MCF 10A (cell line): ENCODE results near the gene ARHGAP15. TPM values are rescaled to one million over a fixed set of nuclear protein-coding genes. Genes with fewer than 3 reads are reported as not detected.

Source experiments
- BruUV-seq: library from RNA; stranded (reverse); fragments of 400-500 nt; replicated peaks from 2 replicates; lab custom pipeline; 2021; lab: Mats Ljungman, UMichigan
- CTCF ChIA-PET: fragments of 300-600 bp; sonication (Branson Sonifier 250); formaldehyde crosslinking; extraction: SDS; loops from one replicate; lab custom pipeline; 2021; ENCODE audit warnings: antibody characterized with exemption, inconsistent platforms; lab: Yijun Ruan, JAX
- POLR2A ChIA-PET: fragments of 300-600, 350-650 bp; sonication (Branson Sonifier 250); formaldehyde crosslinking; extraction: SDS; loops from one replicate; lab custom pipeline; 2020; ENCODE audit warnings: antibody characterized with exemption, inconsistent platforms; lab: Yijun Ruan, JAX
- DNase-seq: peaks from one replicate; pipeline ENCODE4 v3.0.0-alpha.2; 2018; ENCODE audit not compliant: unreplicated experiment
- H3K27ac Mint-ChIP-seq: one replicate; pipeline ENCODE4 v1.8.0; 2022; ENCODE audit warnings: mild to moderate bottlenecking, low read depth, mixed read lengths; ENCODE audit not compliant: unreplicated experiment
- H3K27me3 Mint-ChIP-seq: one replicate; pipeline ENCODE4 v1.8.0; 2022; ENCODE audit warnings: mixed read lengths; ENCODE audit not compliant: insufficient read depth, unreplicated experiment
- H3K36me3 Mint-ChIP-seq: one replicate; pipeline ENCODE4 v1.8.0; 2022; ENCODE audit warnings: mild to moderate bottlenecking, moderate library complexity, mixed read lengths; ENCODE audit not compliant: insufficient read depth, unreplicated experiment
- H3K4me1 Mint-ChIP-seq: one replicate; pipeline ENCODE4 v1.8.0; 2022; ENCODE audit warnings: mixed read lengths; ENCODE audit not compliant: insufficient read depth, unreplicated experiment
- H3K4me3 Mint-ChIP-seq: one replicate; pipeline ENCODE4 v1.8.0; 2022; ENCODE audit warnings: mild to moderate bottlenecking, moderate library complexity, mixed read lengths; ENCODE audit not compliant: unreplicated experiment
- H3K9me3 Mint-ChIP-seq: one replicate; pipeline ENCODE4 v1.8.0; 2022; ENCODE audit warnings: mixed read lengths; ENCODE audit not compliant: unreplicated experiment
- intact Hi-C: fragments of 100-400 bp; cut with micrococcal nuclease; formaldehyde crosslinking; loops from 2 replicates; pipeline ENCODE4 v1.14.1; 2022
- total RNA-seq: library from RNA; stranded (reverse); gene quantifications from 2 replicates; pipeline ENCODE4 v1.2.3, GENCODE V29; 2022
- TF ChIP-seq, protein P1 (sequence below): fragments of 200-600 bp; IDR thresholded peaks from one replicate; pipeline ENCODE4 v1.8.0; 2022; ENCODE audit warnings: antibody characterized with exemption, mild to moderate bottlenecking; ENCODE audit not compliant: unreplicated experiment

ARHGAP15 gene
- total RNA-seq, 1 experiment from 2014 or later: not detected

- TF ChIP-seq, protein P1, sequence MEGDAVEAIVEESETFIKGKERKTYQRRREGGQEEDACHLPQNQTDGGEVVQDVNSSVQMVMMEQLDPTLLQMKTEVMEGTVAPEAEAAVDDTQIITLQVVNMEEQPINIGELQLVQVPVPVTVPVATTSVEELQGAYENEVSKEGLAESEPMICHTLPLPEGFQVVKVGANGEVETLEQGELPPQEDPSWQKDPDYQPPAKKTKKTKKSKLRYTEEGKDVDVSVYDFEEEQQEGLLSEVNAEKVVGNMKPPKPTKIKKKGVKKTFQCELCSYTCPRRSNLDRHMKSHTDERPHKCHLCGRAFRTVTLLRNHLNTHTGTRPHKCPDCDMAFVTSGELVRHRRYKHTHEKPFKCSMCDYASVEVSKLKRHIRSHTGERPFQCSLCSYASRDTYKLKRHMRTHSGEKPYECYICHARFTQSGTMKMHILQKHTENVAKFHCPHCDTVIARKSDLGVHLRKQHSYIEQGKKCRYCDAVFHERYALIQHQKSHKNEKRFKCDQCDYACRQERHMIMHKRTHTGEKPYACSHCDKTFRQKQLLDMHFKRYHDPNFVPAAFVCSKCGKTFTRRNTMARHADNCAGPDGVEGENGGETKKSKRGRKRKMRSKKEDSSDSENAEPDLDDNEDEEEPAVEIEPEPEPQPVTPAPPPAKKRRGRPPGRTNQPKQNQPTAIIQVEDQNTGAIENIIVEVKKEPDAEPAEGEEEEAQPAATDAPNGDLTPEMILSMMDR: no peak
- CTCF ChIA-PET: interaction anchor here (0.9 kb wide), 1 partner anchor 19 kb away, joined by 3 read pairs; no protein-coding TSS in a partner anchor
- DNase-seq: no peak
- Mint-ChIP-seq H3K4me1 (no peaks in the 10 kb centered on the region), H3K9me3 (no peaks in the 10 kb centered on the region), H3K27me3 (peaks cover 9% of the 10 kb centered on the region), H3K36me3 (no peaks in the 10 kb centered on the region), H3K27ac (no peak overlapping the region), H3K4me3 (no peak overlapping the region)
- no TSS peak for BruUV-seq
- POLR2A ChIA-PET: interaction anchor here (1.2 kb wide), 1 partner anchor 15 kb away, joined by 3 read pairs; no protein-coding TSS in a partner anchor
- intact Hi-C loops: no loop called here
Measured at GRCh38 chr2:143142598-143142997, 13.4 kb downstream of the ARHGAP15 start.

GRCh38 chr2:143144813-143145455 is 15.7 kb downstream of the ARHGAP15 start:
- Mint-ChIP-seq H3K4me3 (no peak overlapping the region), H3K9me3 (no peaks in the 10 kb centered on the region), H3K27me3 (no peaks in the 10 kb centered on the region), H3K27ac (no peak overlapping the region), H3K4me1 (no peaks in the 10 kb centered on the region), H3K36me3 (no peaks in the 10 kb centered on the region)
- POLR2A ChIA-PET: no interaction called here
- BruUV-seq: no TSS peak
- TF ChIP-seq, protein P1: no peak
- CTCF ChIA-PET: interaction anchor here (0.7 to 1.3 kb wide), 2 partner anchors 17 to 110 kb away, joined by 3 to 5 read pairs; no protein-coding TSS in a partner anchor
- intact Hi-C loops: no loop called here
- no peak for DNase-seq

DNA sequence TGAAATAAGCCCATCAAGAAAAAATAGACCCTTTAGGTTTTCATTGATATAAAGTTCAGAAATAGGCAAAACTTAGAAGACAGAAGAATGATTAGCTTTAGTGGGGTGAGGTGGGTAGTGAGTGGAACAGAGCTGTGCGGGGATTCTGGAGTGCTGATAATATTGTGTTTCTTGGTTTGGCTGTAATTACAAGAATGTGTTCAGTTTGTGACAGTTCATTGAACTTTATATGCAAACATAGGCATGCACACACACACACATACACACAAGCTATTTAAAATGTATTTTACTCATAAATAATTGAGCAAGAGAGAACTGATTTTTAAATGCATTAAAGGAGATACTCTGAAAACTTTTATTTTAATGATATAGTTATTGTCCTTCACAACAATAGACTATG is 17.1 kb downstream of the ARHGAP15 start:
- DNase-seq: no peak
- ChIA-PET POLR2A (no interaction called here), CTCF (no interaction called here)
- Mint-ChIP-seq H3K9me3 (no peaks in the 10 kb centered on the region), H3K4me3 (no peak overlapping the region), H3K36me3 (no peaks in the 10 kb centered on the region), H3K27me3 (no peaks in the 10 kb centered on the region), H3K27ac (no peak overlapping the region), H3K4me1 (no peaks in the 10 kb centered on the region)
- intact Hi-C loops: no loop called here
- TF ChIP-seq, protein P1: no peak
- BruUV-seq: no TSS peak

GRCh38 chr2:143146815-143147530 is 17.8 kb downstream of the ARHGAP15 start:
- DNase-seq: no peak
- H3K36me3 Mint-ChIP-seq: no peaks in the 10 kb centered on the region
- H3K4me1 Mint-ChIP-seq: peaks cover 2% of the 10 kb centered on the region
- ChIA-PET CTCF (no interaction called here), POLR2A (no interaction called here)
- intact Hi-C loops: no loop called here
- no peaks in the 10 kb centered on the region for H3K27me3 Mint-ChIP-seq
- no peak overlapping the region for H3K27ac Mint-ChIP-seq
- no peaks in the 10 kb centered on the region for H3K9me3 Mint-ChIP-seq
- BruUV-seq: no TSS peak
- H3K4me3 Mint-ChIP-seq: no peak overlapping the region
- TF ChIP-seq, protein P1: no peak
